Breast epithelium (tissue), 3 donors: ENCODE measurements around the gene RAD50.

Experiments used
- CTCF ChIP-seq, 3 donors: fragments of 450-650 bp; IDR thresholded peaks; one replicate each; pipeline ENCODE4 v1.5.1; 2016 to 2017; ENCODE audit warnings: antibody characterized with exemption in 3 of 3, mild to moderate bottlenecking in 3 of 3, moderate library complexity in 3 of 3
- POLR2A ChIP-seq: fragments of 450-650 bp; IDR thresholded peaks from one replicate; pipeline ENCODE4 v1.6.1; 2016; ENCODE audit warnings: antibody characterized with exemption, mild to moderate bottlenecking, moderate library complexity
- POLR2AphosphoS5 ChIP-seq, 3 donors: sonication (generic); formaldehyde crosslinking; IDR thresholded peaks; one replicate each; pipeline ENCODE4 v1.6.1; 2017; ENCODE audit warnings: antibody characterized with exemption in 3 of 3

- TF ChIP-seq CTCF (IDR thresholded peaks at IDR 0.05) (no peak), POLR2A (no peak), POLR2AphosphoS5 (IDR thresholded peaks at IDR 0.05) (no peak)
These were observed 44.4 kb downstream of the RAD50 start for GRCh38 chr5:132601071-132601728.
